HepG2 (cell line): Measurements from ENCODE around the gene SERINC2. TPM values are rescaled to one million over a fixed set of nuclear protein-coding genes. Genes with fewer than 3 reads are reported as not detected.
A peak's percentile ranks its signal among the peaks of the same experiment; 100 is the strongest.

Experiments
- BHLHE40 ChIP-seq: IDR thresholded peaks from 2 replicates; pipeline ENCODE4 v1.6.1; 2011; ENCODE audit warnings: low read length, improper control_type of control experiment
- HOXA3 ChIP-seq: sonication (generic); formaldehyde crosslinking; IDR thresholded peaks from 2 replicates; pipeline ENCODE4 v1.5.0; 2020; ENCODE audit warnings: missing genetic modification reagents
- JUND ChIP-seq: sonication (generic); formaldehyde crosslinking; IDR thresholded peaks from 2 replicates; pipeline ENCODE4 v1.8.0; 2022; ENCODE audit warnings: mild to moderate bottlenecking, missing genetic modification reagents
- LCORL ChIP-seq, 2 experiments: fragments of 450-650 bp in 1 of 2; sonication (generic) in 1 of 2; formaldehyde crosslinking in 1 of 2; IDR thresholded peaks; 2 replicates each; pipeline versions ENCODE4 v1.5.0 to v1.6.1; 2017 to 2020; ENCODE audit warnings: antibody characterized with exemption in 1 of 2, missing genetic modification reagents in 1 of 2
- MXI1 ChIP-seq: IDR thresholded peaks from 3 replicates; pipeline ENCODE4 v1.6.1; 2012; ENCODE audit warnings: low read depth, low read length, inconsistent platforms, borderline replicate concordance
- NCOR1 ChIP-seq: fragments of 200-600 bp; sonication (generic); IDR thresholded peaks from 2 replicates; pipeline ENCODE4 v1.7.0; 2017; ENCODE audit warnings: antibody characterized with exemption, low read length, borderline replicate concordance
- NFKB2 ChIP-seq: sonication (generic); formaldehyde crosslinking; IDR thresholded peaks from 2 replicates; pipeline ENCODE4 v1.4.0; 2020; ENCODE audit warnings: missing genetic modification reagents, borderline replicate concordance
- PHF5A ChIP-seq: IDR thresholded peaks from one replicate; pipeline ENCODE4 v1.6.1; 2018; ENCODE audit warnings: low read depth, missing genetic modification reagents; ENCODE audit not compliant: unreplicated experiment
- RAD21 ChIP-seq: fragments of 450-650 bp; formaldehyde crosslinking; IDR thresholded peaks from 2 replicates; pipeline ENCODE4 v1.5.0; 2020; ENCODE audit warnings: mild to moderate bottlenecking
- RELA ChIP-seq: sonication (generic); formaldehyde crosslinking; IDR thresholded peaks from 2 replicates; pipeline ENCODE4 v1.4.0; 2020; ENCODE audit warnings: missing genetic modification reagents
- SAP130 ChIP-seq: IDR thresholded peaks from 2 replicates; pipeline ENCODE4 v1.6.1; 2016; ENCODE audit warnings: low read depth
- SRSF1 ChIP-seq: fragments of 200-400 bp; formaldehyde crosslinking; optimal IDR thresholded peaks from 2 replicates; pipeline ENCODE3; 2017; ENCODE audit warnings: mild to moderate bottlenecking, low read depth, low read length, moderate library complexity
- TBL1XR1 ChIP-seq: fragments of 150-350 bp; IDR thresholded peaks from 2 replicates; pipeline ENCODE4 v1.6.1; 2014; ENCODE audit warnings: borderline replicate concordance, low read length; ENCODE audit not compliant: partially characterized antibody
- XRCC5 ChIP-seq: fragments of 200-400 bp; formaldehyde crosslinking; optimal IDR thresholded peaks from 2 replicates; pipeline ENCODE3; 2017; ENCODE audit warnings: mild to moderate bottlenecking, low read length
- ZNF160 ChIP-seq: sonication (generic); formaldehyde crosslinking; IDR thresholded peaks from 2 replicates; pipeline ENCODE4 v1.8.0; 2022; ENCODE audit warnings: mild to moderate bottlenecking, inconsistent platforms, missing genetic modification reagents
- ZNF337 ChIP-seq: sonication (generic); formaldehyde crosslinking; IDR thresholded peaks from 2 replicates; pipeline ENCODE4 v1.5.1; 2020; ENCODE audit warnings: missing genetic modification reagents, low read depth, mild to moderate bottlenecking, borderline replicate concordance
- ZNF33B ChIP-seq: sonication (generic); formaldehyde crosslinking; IDR thresholded peaks from 2 replicates; pipeline ENCODE4 v1.5.1; 2020; ENCODE audit warnings: mild to moderate bottlenecking, missing genetic modification reagents
- ZNF44 ChIP-seq: sonication (generic); formaldehyde crosslinking; IDR thresholded peaks from 2 replicates; pipeline ENCODE4 v1.5.1; 2020; ENCODE audit warnings: mild to moderate bottlenecking, missing genetic modification reagents
- ZNF598 ChIP-seq: sonication (generic); formaldehyde crosslinking; IDR thresholded peaks from 2 replicates; pipeline ENCODE4 v1.5.1; 2020; ENCODE audit warnings: mild to moderate bottlenecking, missing genetic modification reagents, borderline replicate concordance
- ZNF614 ChIP-seq: IDR thresholded peaks from 2 replicates; pipeline ENCODE4 v1.6.1; 2018; ENCODE audit warnings: missing biosample characterization, missing genetic modification reagents, inconsistent platforms, borderline replicate concordance
- ZNF768 ChIP-seq: sonication (generic); formaldehyde crosslinking; IDR thresholded peaks from 2 replicates; pipeline ENCODE4 v1.4.0; 2020; ENCODE audit warnings: missing genetic modification reagents
- ZSCAN9 ChIP-seq: IDR thresholded peaks from 2 replicates; pipeline ENCODE4 v1.6.1; 2016; ENCODE audit warnings: borderline replicate concordance
- polyA plus RNA-seq, 8 experiments: library from polyadenylated mRNA; depleted of rRNA in 3 of 8; stranded (reverse) in 7 of 8; unstranded in 1 of 8; fragments of >200 nt; fragmentation: Illumina TruSeq in 4 of 8; extraction: Trizol in 4 of 8; gene quantifications; 2 replicates each; pipeline versions ENCODE4 v1.2.1 to v1.2.3, GENCODE V29; 2011 to 2016; ENCODE audit warnings: low read depth in 4 of 8, missing spikeins in 1 of 8, mixed read lengths in 1 of 8; ENCODE audit not compliant: insufficient read depth in 1 of 8
- total RNA-seq, 5 experiments: library from RNA; depleted of rRNA; stranded (reverse); fragments of >200 nt; fragmentation: Illumina TruSeq; extraction: Trizol; gene quantifications; 2 replicates each; pipeline ENCODE4 v1.2.3, GENCODE V29; 2016; ENCODE audit warnings: low read depth in 1 of 5
- TF ChIP-seq, protein P1 (sequence below): IDR thresholded peaks from 2 replicates; pipeline ENCODE4 v1.6.1; 2016; ENCODE audit warnings: mild to moderate bottlenecking
- TF ChIP-seq, protein P2 (sequence below): IDR thresholded peaks from 2 replicates; pipeline ENCODE4 v1.6.1; 2016; ENCODE audit warnings: low read depth, borderline replicate concordance
- TF ChIP-seq, protein P3 (sequence below): sonication (generic); formaldehyde crosslinking; IDR thresholded peaks from 2 replicates; pipeline ENCODE4 v1.5.1; 2020; ENCODE audit warnings: mild to moderate bottlenecking, moderate library complexity, missing genetic modification reagents
- TF ChIP-seq, protein P4 (sequence below): sonication (generic); formaldehyde crosslinking; IDR thresholded peaks from 2 replicates; pipeline ENCODE4 v1.9.0; 2022; ENCODE audit warnings: missing genetic modification reagents, mild to moderate bottlenecking, borderline replicate concordance

The SERINC2 gene
- total and polyA plus RNA-seq, 2 of the 13 experiments (the other 11 are each of a cell fraction or from before 2014, with no cell fraction given): 4.8 to 126 TPM

DNA sequence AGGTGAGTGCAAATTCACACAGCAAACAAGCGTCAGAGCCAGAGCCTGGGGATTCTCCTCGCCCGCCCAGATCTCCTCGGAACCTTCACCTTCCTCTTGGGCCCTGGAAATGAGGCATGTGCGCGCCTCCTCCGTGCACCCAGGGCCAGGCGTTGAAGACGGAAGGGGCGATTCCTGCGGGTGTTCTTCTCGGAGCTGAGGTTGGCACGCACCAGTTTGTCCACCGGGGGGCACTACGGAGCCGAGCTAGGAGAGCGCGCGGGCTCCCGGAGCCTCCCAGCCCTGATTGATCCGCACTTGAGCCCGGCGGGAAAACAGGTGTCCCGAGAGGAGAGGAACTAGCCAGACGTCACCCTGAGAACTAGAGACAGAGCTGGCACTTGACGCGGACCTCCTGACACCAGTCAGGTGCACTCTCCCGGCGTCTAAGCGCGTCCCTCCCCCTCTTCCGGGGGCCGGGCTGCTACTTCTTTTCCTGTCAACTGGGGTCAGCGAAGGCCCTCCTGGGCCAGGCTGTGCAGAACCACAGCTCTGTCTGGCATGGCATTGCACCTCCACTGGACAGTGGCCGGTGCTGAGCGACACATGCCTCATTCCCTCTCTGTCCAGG, 18.3 kb upstream of the SERINC2 start (continued):
- TF ChIP-seq PHF5A (peak; percentile 60), TBL1XR1 (no peak), JUND (CRISPR knock-in tag) (no peak), ZNF160 (CRISPR knock-in tag) (no peak), RELA (0 out of 2 replicates have a peak, but pooled peaks have one; percentile 45), HOXA3 (CRISPR knock-in tag) (peak; percentile 41; the same call in 1 of the 2 replicates), ZNF337 (CRISPR knock-in tag) (0 out of 2 replicates have a peak, but pooled peaks have one; percentile 32), BHLHE40 (0 out of 2 replicates have a peak, but pooled peaks have one; percentile 8), RAD21 (CRISPR knock-in tag) (peak; percentile 95), LCORL (IDR thresholded peaks at IDR 0.05) (no peak), LCORL (CRISPR knock-in tag; IDR thresholded peaks at IDR 0.05) (peak; percentile 85), ZNF44 (0 out of 2 replicates have a peak, but pooled peaks have one; percentile 63), SAP130 (CRISPR knock-in tag) (peak; percentile 65), XRCC5 (peak; percentile 25), ZNF614 (CRISPR knock-in tag) (peak; percentile 46; the same call in 1 of the 2 replicates), NCOR1 (no peak), ZNF768 (peak; percentile 53; the same call in 1 of the 2 replicates), ZNF598 (CRISPR knock-in tag) (peak; percentile 69; the same call in 1 of the 2 replicates), ZNF33B (0 out of 2 replicates have a peak, but pooled peaks have one; percentile 50), ZSCAN9 (0 out of 2 replicates have a peak, but pooled peaks have one; percentile 15), MXI1 (peak; percentile 38; the same call in 1 of the 3 replicates), NFKB2 (CRISPR knock-in tag) (peak; percentile 36; the same call in 1 of the 2 replicates), SRSF1 (peak; percentile 42)
- TF ChIP-seq, protein P1, sequence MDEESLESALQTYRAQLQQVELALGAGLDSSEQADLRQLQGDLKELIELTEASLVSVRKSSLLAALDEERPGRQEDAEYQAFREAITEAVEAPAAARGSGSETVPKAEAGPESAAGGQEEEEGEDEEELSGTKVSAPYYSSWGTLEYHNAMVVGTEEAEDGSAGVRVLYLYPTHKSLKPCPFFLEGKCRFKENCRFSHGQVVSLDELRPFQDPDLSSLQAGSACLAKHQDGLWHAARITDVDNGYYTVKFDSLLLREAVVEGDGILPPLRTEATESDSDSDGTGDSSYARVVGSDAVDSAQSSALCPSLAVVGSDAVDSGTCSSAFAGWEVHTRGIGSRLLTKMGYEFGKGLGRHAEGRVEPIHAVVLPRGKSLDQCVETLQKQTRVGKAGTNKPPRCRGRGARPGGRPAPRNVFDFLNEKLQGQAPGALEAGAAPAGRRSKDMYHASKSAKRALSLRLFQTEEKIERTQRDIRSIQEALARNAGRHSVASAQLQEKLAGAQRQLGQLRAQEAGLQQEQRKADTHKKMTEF (CRISPR knock-in tag): 0 out of 2 replicates have a peak, but pooled peaks have one; percentile 25
- TF ChIP-seq, protein P2, sequence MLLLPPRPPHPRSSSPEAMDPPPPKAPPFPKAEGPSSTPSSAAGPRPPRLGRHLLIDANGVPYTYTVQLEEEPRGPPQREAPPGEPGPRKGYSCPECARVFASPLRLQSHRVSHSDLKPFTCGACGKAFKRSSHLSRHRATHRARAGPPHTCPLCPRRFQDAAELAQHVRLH (CRISPR knock-in tag): 0 out of 2 replicates have a peak, but pooled peaks have one; percentile 56
- TF ChIP-seq, protein P3, sequence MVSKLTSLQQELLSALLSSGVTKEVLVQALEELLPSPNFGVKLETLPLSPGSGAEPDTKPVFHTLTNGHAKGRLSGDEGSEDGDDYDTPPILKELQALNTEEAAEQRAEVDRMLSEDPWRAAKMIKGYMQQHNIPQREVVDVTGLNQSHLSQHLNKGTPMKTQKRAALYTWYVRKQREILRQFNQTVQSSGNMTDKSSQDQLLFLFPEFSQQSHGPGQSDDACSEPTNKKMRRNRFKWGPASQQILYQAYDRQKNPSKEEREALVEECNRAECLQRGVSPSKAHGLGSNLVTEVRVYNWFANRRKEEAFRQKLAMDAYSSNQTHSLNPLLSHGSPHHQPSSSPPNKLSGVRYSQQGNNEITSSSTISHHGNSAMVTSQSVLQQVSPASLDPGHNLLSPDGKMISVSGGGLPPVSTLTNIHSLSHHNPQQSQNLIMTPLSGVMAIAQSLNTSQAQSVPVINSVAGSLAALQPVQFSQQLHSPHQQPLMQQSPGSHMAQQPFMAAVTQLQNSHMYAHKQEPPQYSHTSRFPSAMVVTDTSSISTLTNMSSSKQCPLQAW (CRISPR knock-in tag): peak; percentile 45; the same call in 1 of the 2 replicates
- TF ChIP-seq, protein P4, sequence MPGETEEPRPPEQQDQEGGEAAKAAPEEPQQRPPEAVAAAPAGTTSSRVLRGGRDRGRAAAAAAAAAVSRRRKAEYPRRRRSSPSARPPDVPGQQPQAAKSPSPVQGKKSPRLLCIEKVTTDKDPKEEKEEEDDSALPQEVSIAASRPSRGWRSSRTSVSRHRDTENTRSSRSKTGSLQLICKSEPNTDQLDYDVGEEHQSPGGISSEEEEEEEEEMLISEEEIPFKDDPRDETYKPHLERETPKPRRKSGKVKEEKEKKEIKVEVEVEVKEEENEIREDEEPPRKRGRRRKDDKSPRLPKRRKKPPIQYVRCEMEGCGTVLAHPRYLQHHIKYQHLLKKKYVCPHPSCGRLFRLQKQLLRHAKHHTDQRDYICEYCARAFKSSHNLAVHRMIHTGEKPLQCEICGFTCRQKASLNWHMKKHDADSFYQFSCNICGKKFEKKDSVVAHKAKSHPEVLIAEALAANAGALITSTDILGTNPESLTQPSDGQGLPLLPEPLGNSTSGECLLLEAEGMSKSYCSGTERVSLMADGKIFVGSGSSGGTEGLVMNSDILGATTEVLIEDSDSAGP (CRISPR knock-in tag): peak; percentile 66; the same call in 1 of the 2 replicates
